ENCODE measurements around the gene AMOTL1. TPM values are rescaled to one million over a fixed set of nuclear protein-coding genes. Genes with fewer than 3 reads are reported as not detected.
A peak's percentile ranks its signal among the peaks of the same experiment; 100 is the strongest.

Gene AMOTL1
- total RNA-seq, 2 donors from 2014 or later, result 45.0 to 60.0 TPM

- Histone ChIP-seq H3K36me3 (ENCODE audit: control insufficient read depth, insufficient read depth, low read length) (no peaks in the 10 kb centered on the region), H3K9ac (ENCODE audit: extremely low read depth, low read length, poor library complexity, severe bottlenecking) (no peak overlapping the region), H3K4me1 (ENCODE audit: control insufficient read depth, insufficient read depth, low read length) (peaks cover 5% of the 10 kb centered on the region), H3K27me3 (ENCODE audit: control insufficient read depth, insufficient read depth, low read length, poor library complexity, severe bottlenecking) (no peaks in the 10 kb centered on the region), H3K4me3 (ENCODE audit: low read length) (no peak overlapping the region), H3K27ac (ENCODE audit: low read depth, low read length) (no peak overlapping the region), H3K9me3 (ENCODE audit: control insufficient read depth, low read length) (no peaks in the 10 kb centered on the region)
- no peaks in the 10 kb centered on the region for H3K9me3 Mint-ChIP-seq
- H3K27me3 Mint-ChIP-seq (ENCODE audit: insufficient read depth), result peaks cover 27% of the 10 kb centered on the region
- H3K27ac Mint-ChIP-seq, result no peak overlapping the region
- DNase-seq, result no peak
- peaks cover 16% of the 10 kb centered on the region for H3K4me1 Mint-ChIP-seq
- no peak overlapping the region for H3K4me3 Mint-ChIP-seq
- TF ChIP-seq CTCF (conservative IDR thresholded peaks at IDR 0.05), result no peak
- H3K36me3 Mint-ChIP-seq (ENCODE audit: low read depth), result no peaks in the 10 kb centered on the region
Measured at GRCh38 chr11:94760296-94760695, 7.9 kb upstream of the AMOTL1 start.

- peaks cover 12% of the 10 kb centered on the region for H3K4me1 Mint-ChIP-seq
- no peaks in the 10 kb centered on the region for H3K36me3 ChIP-seq (ENCODE audit: control insufficient read depth, insufficient read depth, low read length)
- no peak overlapping the region for H3K9ac ChIP-seq (ENCODE audit: extremely low read depth, low read length, poor library complexity, severe bottlenecking)
- TF ChIP-seq CTCF (conservative IDR thresholded peaks at IDR 0.05), result peak; percentile 68
- DNase-seq, result no peak
- WGBS, 2 experiments (ENCODE audit: insufficient coverage in 1 of 2, insufficient read length in 1 of 2), result 100% methylated on average over 1 of the region's 1 CpG; no CpG with 5 or more reads in 1 of the 2 experiments
- H3K9me3 ChIP-seq (ENCODE audit: control insufficient read depth, low read length), result no peaks in the 10 kb centered on the region
- no peaks in the 10 kb centered on the region for H3K36me3 Mint-ChIP-seq (ENCODE audit: low read depth)
- no peak overlapping the region for H3K27ac Mint-ChIP-seq
- peaks cover 25% of the 10 kb centered on the region for H3K27me3 Mint-ChIP-seq (ENCODE audit: insufficient read depth)
- H3K4me1 ChIP-seq (ENCODE audit: control insufficient read depth, insufficient read depth, low read length), result peaks cover 18% of the 10 kb centered on the region
- no peaks in the 10 kb centered on the region for H3K9me3 Mint-ChIP-seq
- H3K27me3 ChIP-seq (ENCODE audit: control insufficient read depth, insufficient read depth, low read length, poor library complexity, severe bottlenecking), result no peaks in the 10 kb centered on the region
- H3K4me3 ChIP-seq (ENCODE audit: low read length), result no peak overlapping the region
- no peak overlapping the region for H3K27ac ChIP-seq (ENCODE audit: low read depth, low read length)
- no peak overlapping the region for H3K4me3 Mint-ChIP-seq
Measured at GRCh38 chr11:94762208-94762607, 5.9 kb upstream of the AMOTL1 start.

GRCh38 chr11:94762995-94763394 lies 5.2 kb upstream of the AMOTL1 start:
- no peaks in the 10 kb centered on the region for H3K9me3 Mint-ChIP-seq
- H3K4me1 Mint-ChIP-seq, result peaks cover 10% of the 10 kb centered on the region
- Histone ChIP-seq H3K27me3 (ENCODE audit: control insufficient read depth, insufficient read depth, low read length, poor library complexity, severe bottlenecking) (no peaks in the 10 kb centered on the region), H3K36me3 (ENCODE audit: control insufficient read depth, insufficient read depth, low read length) (no peaks in the 10 kb centered on the region), H3K9me3 (ENCODE audit: control insufficient read depth, low read length) (no peaks in the 10 kb centered on the region), H3K9ac (ENCODE audit: extremely low read depth, low read length, poor library complexity, severe bottlenecking) (no peak overlapping the region), H3K27ac (ENCODE audit: low read depth, low read length) (no peak overlapping the region), H3K4me1 (ENCODE audit: control insufficient read depth, insufficient read depth, low read length) (peaks cover 21% of the 10 kb centered on the region), H3K4me3 (ENCODE audit: low read length) (no peak overlapping the region)
- no peaks in the 10 kb centered on the region for H3K36me3 Mint-ChIP-seq (ENCODE audit: low read depth)
- no peak overlapping the region for H3K27ac Mint-ChIP-seq
- no peak for TF ChIP-seq CTCF (conservative IDR thresholded peaks at IDR 0.05)
- peaks cover 25% of the 10 kb centered on the region for H3K27me3 Mint-ChIP-seq (ENCODE audit: insufficient read depth)
- no peak for DNase-seq
- WGBS, 2 experiments (ENCODE audit: insufficient coverage in 1 of 2, insufficient read length in 1 of 2), result 92 to 94% methylated on average over 1 to 2 of the region's 2 CpGs
- no peak overlapping the region for H3K4me3 Mint-ChIP-seq
